HFF-Myc (cell line): ENCODE measurements around the gene COMT.

Experiments used
- DNase-seq: peaks from one replicate; pipeline ENCODE4 v3.0.0-alpha.2; 2011; ENCODE audit warnings: low read depth; ENCODE audit errors: extremely low read depth
- H3K4me3 ChIP-seq: replicated peaks from 2 replicates; pipeline ENCODE4 v1.5.1; 2011; ENCODE audit warnings: low read depth, mild to moderate bottlenecking, control low read depth, low read length
- TF ChIP-seq, protein P1 (sequence below): IDR thresholded peaks from 2 replicates; pipeline ENCODE4 v1.5.1; 2012; ENCODE audit warnings: mild to moderate bottlenecking, low read depth, low read length, control low read depth; ENCODE audit errors: missing control alignments

Gene COMT

DNA sequence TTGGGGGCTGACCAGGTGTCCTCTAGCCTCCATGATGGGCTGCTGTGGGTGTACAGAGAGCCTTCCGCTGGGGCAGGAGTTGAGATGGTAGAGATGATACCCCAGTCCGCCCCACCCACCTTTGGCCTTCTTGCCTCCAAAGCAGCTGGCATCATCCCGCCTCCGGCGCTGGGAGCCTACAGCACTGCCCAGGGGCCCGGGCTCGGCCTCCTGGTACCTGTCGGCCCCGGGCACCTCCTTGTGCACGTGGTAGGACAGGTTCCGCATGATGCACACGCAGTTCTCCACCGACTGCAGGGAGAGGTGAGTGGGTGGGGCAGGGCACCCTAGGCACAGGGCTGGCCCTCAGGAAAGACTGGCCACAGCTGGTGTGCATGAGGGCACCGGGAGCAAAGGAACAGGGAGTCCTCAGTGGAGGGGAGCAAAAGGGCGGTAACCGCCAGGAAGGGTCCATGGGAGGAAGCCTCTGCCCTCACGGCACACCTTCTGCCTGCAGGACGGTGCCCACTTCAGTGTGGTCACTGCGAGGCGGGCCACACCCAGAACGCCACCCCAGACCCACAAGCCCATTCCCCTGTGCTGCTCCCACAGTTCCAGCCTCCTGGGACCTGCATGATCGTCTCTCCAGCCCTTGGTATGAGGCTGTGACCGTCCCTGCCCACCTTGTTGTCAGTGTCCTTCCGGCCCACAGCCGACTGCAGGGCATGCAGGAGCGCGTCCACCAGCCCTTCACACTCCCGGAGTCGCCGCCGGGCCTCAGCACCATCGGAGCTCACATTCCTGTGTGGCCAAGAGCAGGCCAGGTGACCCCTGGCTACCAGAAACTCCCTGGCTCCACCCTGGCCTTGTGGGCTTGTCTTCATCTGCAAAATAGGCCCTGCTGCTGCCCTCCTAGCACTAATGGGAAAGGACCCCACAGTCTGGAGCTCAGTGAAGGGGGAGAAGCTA is 36.0 kb downstream of the COMT start:
- no peak for DNase-seq
- H3K4me3 ChIP-seq = no peak overlapping the region
- TF ChIP-seq, protein P1, sequence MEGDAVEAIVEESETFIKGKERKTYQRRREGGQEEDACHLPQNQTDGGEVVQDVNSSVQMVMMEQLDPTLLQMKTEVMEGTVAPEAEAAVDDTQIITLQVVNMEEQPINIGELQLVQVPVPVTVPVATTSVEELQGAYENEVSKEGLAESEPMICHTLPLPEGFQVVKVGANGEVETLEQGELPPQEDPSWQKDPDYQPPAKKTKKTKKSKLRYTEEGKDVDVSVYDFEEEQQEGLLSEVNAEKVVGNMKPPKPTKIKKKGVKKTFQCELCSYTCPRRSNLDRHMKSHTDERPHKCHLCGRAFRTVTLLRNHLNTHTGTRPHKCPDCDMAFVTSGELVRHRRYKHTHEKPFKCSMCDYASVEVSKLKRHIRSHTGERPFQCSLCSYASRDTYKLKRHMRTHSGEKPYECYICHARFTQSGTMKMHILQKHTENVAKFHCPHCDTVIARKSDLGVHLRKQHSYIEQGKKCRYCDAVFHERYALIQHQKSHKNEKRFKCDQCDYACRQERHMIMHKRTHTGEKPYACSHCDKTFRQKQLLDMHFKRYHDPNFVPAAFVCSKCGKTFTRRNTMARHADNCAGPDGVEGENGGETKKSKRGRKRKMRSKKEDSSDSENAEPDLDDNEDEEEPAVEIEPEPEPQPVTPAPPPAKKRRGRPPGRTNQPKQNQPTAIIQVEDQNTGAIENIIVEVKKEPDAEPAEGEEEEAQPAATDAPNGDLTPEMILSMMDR = no peak

DNA sequence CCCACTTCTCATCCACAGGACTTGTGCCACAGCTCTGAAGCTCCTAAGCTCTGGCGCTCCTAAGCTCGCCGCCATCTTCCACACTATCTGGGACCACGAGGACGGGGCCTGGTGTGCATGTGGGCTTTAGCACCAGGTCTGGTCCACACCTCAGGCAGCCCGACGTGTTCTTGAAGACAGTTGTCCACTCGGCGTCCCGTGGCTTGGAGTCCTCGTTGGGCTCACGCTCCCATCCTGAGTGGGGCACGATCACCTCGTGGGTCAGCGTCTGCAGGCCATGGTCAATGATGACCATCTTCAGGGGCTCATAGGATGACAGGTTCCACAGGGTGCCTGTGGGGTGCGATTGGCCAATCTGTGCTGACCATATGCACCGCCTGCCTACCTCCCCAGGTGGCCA is 37.2 kb downstream of the COMT start:
- TF ChIP-seq, protein P1 = no peak
- DNase-seq = no peak
- H3K4me3 ChIP-seq = no peak overlapping the region

DNA sequence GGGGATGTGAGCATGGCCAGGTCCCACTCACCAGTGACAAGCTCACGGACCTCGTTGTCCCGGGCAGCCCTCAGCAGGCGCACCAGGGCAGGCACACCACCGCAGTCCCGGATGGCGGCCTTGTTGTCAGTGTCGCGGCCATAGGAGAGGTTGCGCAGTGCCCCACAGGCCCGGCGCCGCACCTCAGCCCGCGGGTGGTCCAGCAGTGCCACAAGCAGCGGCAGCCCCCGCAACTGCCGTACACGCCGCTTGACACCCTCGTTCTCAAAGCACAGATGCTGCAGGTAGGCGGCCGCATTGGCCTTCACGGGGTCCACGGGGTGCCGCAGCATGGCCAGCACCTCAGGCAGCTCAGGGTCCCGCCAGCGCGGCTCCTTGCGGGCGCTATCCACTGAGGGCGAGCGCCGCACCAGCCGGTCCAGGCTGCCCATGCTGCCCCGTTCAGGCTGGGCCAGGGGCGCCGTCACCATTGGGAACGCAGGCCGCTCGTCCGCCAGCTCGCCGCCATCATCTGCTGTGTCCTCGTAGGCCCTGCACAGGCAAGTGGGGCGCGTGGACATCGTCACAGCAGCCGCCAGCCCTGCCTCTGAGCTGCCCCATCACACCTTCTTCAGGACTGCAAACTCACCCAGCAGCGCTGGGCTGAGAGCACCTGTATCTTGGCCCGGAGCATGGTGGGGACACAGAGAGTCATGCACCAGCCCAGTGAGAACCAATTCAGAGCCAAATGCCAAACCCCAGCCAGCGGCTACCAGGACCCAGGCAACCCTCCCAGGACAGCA is 38.3 kb downstream of the COMT start:
- TF ChIP-seq, protein P1 = no peak

GRCh38 chr22:19980766-19981165 is 39.2 kb downstream of the COMT start:
- TF ChIP-seq, protein P1 = no peak
- H3K4me3 ChIP-seq = no peak overlapping the region
- no peak for DNase-seq

More for the DNA sequence above, 38.3 kb downstream of the COMT start:
- no peak for DNase-seq
- no peak overlapping the region for H3K4me3 ChIP-seq

DNA sequence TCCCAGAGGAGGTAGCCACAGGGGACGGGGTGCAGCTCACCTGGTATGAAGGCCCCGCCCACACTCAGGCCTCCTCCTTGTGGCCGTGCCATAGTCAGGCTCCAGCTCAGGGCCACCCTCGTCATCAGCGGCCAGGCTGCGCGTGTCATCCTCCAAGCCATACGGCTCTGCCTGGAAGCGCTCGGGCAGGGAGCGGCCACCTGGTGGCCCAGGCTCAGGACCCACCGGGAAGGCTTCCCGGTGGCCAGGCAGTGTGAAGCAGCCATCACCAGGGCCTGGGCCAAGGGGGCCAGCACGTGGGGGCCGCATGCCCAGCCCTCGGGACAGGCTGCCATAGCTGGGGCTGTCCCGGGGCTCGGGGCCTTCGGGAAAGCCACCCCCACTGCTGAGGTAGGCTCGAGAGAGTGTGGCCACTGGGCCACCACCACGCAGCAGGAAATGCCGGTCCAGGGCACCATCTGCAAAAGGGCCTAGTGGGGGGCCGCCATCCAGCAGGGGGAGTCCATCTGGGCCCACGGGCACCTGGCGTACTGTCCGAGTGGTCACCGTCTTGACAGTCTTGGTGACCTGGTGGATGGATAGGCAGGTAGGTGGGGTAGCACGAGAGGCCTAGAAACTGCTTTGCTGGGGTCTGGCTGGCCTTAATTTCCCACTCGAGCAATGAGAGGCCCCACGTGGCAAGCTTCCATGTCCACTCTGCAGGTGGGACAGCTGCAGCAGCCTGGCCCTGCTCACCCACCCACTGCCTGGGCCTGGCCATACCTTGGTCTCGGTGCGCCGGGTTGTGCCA is 39.8 kb downstream of the COMT start:
- no peak for DNase-seq
- TF ChIP-seq, protein P1 = no peak
- no peak overlapping the region for H3K4me3 ChIP-seq
